ENCODE measurements around the gene ESYT2. TPM values are rescaled to one million over a fixed set of nuclear protein-coding genes. Genes with fewer than 3 reads are reported as not detected.

The ESYT2 gene
- total RNA-seq, 1 experiment from 2014 or later, result 37.5 TPM

- POLR2A ChIA-PET (ENCODE audit: low non-redundant PET), result interaction anchor here (0.6 kb wide), 1 partner anchor 15 kb away, joined by 5 read pairs; no protein-coding TSS in a partner anchor
- TF ChIP-seq EZH2 (IDR thresholded peaks at IDR 0.05; ENCODE audit: borderline replicate concordance, low read depth, low read length, poor library complexity, severe bottlenecking), result no peak
- TF ChIP-seq, protein P1, sequence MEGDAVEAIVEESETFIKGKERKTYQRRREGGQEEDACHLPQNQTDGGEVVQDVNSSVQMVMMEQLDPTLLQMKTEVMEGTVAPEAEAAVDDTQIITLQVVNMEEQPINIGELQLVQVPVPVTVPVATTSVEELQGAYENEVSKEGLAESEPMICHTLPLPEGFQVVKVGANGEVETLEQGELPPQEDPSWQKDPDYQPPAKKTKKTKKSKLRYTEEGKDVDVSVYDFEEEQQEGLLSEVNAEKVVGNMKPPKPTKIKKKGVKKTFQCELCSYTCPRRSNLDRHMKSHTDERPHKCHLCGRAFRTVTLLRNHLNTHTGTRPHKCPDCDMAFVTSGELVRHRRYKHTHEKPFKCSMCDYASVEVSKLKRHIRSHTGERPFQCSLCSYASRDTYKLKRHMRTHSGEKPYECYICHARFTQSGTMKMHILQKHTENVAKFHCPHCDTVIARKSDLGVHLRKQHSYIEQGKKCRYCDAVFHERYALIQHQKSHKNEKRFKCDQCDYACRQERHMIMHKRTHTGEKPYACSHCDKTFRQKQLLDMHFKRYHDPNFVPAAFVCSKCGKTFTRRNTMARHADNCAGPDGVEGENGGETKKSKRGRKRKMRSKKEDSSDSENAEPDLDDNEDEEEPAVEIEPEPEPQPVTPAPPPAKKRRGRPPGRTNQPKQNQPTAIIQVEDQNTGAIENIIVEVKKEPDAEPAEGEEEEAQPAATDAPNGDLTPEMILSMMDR (conservative IDR thresholded peaks at IDR 0.05; ENCODE audit: low read depth, low read length), result no peak
- H3K4me1 ChIP-seq (ENCODE audit: insufficient read depth, low read length, poor library complexity, severe bottlenecking), result no peaks in the 10 kb centered on the region
- no peak overlapping the region for H3K27ac ChIP-seq (ENCODE audit: low read depth, low read length, poor library complexity, severe bottlenecking)
- no TSS peak for BruUV-seq (replicated peaks)
- H3K4me3 ChIP-seq (ENCODE audit: low read depth, low read length, poor library complexity, severe bottlenecking), result no peak overlapping the region
- CTCF ChIA-PET, result no interaction called here
- no peak for DNase-seq (ENCODE audit: low spot score)
- H3K36me3 ChIP-seq (ENCODE audit: insufficient read depth, low read length, poor library complexity, severe bottlenecking), result no peaks in the 10 kb centered on the region
- no peaks in the 10 kb centered on the region for H3K27me3 ChIP-seq (replicated peaks; ENCODE audit: insufficient read depth, low read depth, low read length, poor library complexity)
- intact Hi-C loops (cut with micrococcal nuclease; ENCODE audit: unreplicated experiment), result no loop called here
- no peaks in the 10 kb centered on the region for H3K9me3 ChIP-seq (ENCODE audit: low read depth, low read length, poor library complexity, severe bottlenecking)
Observed at GRCh38 chr7:158748335-158748734, 81.0 kb downstream of the ESYT2 start.

DNA sequence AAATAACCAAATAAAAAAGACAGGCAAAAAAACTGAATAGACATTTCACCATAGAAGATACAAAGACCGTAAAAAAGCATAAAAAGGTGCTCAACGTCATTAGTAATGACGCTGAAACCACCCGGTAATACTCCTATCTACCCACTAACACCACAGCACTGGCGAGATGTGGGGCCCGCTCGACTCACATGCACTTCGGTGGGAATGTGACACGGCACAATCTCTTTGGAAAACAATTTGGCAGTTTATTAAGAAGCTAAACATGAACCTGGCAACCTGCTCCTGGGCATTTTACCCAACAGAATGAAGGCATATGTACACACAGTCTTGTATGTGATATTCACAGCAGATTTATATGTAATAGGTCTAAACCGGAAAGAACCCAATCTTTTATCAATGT lies 81.9 kb downstream of the ESYT2 start:
- H3K36me3 ChIP-seq (ENCODE audit: insufficient read depth, low read length, poor library complexity, severe bottlenecking), result no peaks in the 10 kb centered on the region
- H3K27ac ChIP-seq (ENCODE audit: low read depth, low read length, poor library complexity, severe bottlenecking), result no peak overlapping the region
- ChIA-PET POLR2A (ENCODE audit: low non-redundant PET) (no interaction called here), CTCF (no interaction called here)
- intact Hi-C loops (cut with micrococcal nuclease; ENCODE audit: unreplicated experiment), result no loop called here
- no TSS peak for BruUV-seq (replicated peaks)
- no peaks in the 10 kb centered on the region for H3K9me3 ChIP-seq (ENCODE audit: low read depth, low read length, poor library complexity, severe bottlenecking)
- TF ChIP-seq, protein P1 (conservative IDR thresholded peaks at IDR 0.05; ENCODE audit: low read depth, low read length), result no peak
- TF ChIP-seq EZH2 (IDR thresholded peaks at IDR 0.05; ENCODE audit: borderline replicate concordance, low read depth, low read length, poor library complexity, severe bottlenecking), result no peak
- DNase-seq (ENCODE audit: low spot score), result no peak
- H3K27me3 ChIP-seq (replicated peaks; ENCODE audit: insufficient read depth, low read depth, low read length, poor library complexity), result no peaks in the 10 kb centered on the region
- H3K4me1 ChIP-seq (ENCODE audit: insufficient read depth, low read length, poor library complexity, severe bottlenecking), result no peaks in the 10 kb centered on the region
- H3K4me3 ChIP-seq (ENCODE audit: low read depth, low read length, poor library complexity, severe bottlenecking), result no peak overlapping the region

DNA sequence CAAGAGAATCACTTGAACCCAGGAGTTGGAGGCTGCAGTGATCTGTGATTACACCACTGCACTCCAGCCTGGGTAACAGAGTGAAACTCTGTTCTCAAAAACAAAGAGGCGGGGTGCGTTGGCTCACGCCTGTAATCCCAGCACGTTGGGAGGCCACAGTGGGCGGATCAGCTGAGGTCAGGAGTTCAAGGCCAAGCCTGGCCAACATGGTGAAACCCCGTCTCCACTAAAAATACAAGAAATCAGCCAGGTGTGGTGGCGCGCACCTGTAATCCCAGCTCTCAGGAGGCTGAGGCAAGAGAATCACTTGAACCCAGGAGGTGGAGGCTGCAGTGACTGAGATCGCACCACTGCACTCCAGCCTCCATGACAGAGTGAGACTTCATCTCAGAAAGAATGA lies 82.4 kb downstream of the ESYT2 start:
- no TSS peak for BruUV-seq (replicated peaks)
- no peak overlapping the region for H3K4me3 ChIP-seq (ENCODE audit: low read depth, low read length, poor library complexity, severe bottlenecking)
- intact Hi-C loops (cut with micrococcal nuclease; ENCODE audit: unreplicated experiment), result no loop called here
- no peaks in the 10 kb centered on the region for H3K4me1 ChIP-seq (ENCODE audit: insufficient read depth, low read length, poor library complexity, severe bottlenecking)
- DNase-seq (ENCODE audit: low spot score), result no peak
- CTCF ChIA-PET, result no interaction called here
- no peaks in the 10 kb centered on the region for H3K9me3 ChIP-seq (ENCODE audit: low read depth, low read length, poor library complexity, severe bottlenecking)
- H3K36me3 ChIP-seq (ENCODE audit: insufficient read depth, low read length, poor library complexity, severe bottlenecking), result peaks cover under 1% of the 10 kb centered on the region
- H3K27me3 ChIP-seq (replicated peaks; ENCODE audit: insufficient read depth, low read depth, low read length, poor library complexity), result no peaks in the 10 kb centered on the region
- H3K27ac ChIP-seq (ENCODE audit: low read depth, low read length, poor library complexity, severe bottlenecking), result no peak overlapping the region
- POLR2A ChIA-PET (ENCODE audit: low non-redundant PET), result no interaction called here
- TF ChIP-seq, protein P1 (conservative IDR thresholded peaks at IDR 0.05; ENCODE audit: low read depth, low read length), result no peak
- TF ChIP-seq EZH2 (IDR thresholded peaks at IDR 0.05; ENCODE audit: borderline replicate concordance, low read depth, low read length, poor library complexity, severe bottlenecking), result no peak

Data from A673 (cell line).